ENCODE measurements around the gene MPP2. TPM values are rescaled to one million over a fixed set of nuclear protein-coding genes. Genes with fewer than 3 reads are reported as not detected.

MPP2 gene
- total RNA-seq, 4 donors from 2014 or later = 0.42 to 10.7 (median 3.7) TPM

GRCh38 chr17:43832168-43832975 is 75.0 kb downstream of the MPP2 start:
- WGBS, 2 donors = 19 to 38% methylated on average over 14 to 30 of the region's 51 CpGs
- peak in 1 of 2 donors; percentile 92 for DNase-seq (ENCODE audit: low spot score in 2 of 2)

GRCh38 chr17:43831633-43832032 is 75.7 kb downstream of the MPP2 start:
- 86 to 88% methylated on average over 7 to 8 of the region's 8 CpGs for WGBS, 2 donors
- DNase-seq (ENCODE audit: low spot score in 2 of 2) = no peak
- TF ChIP-seq POLR2A (IDR thresholded peaks at IDR 0.05) = no peak
- TF ChIP-seq CTCF (IDR thresholded peaks at IDR 0.05) = no peak
- H3K4me3 ChIP-seq (ENCODE audit: low read depth, poor library complexity, severe bottlenecking) = no peak overlapping the region
- intact Hi-C loops (cut with DNase I; ENCODE audit: low total_unique reads) = no loop called here

More at GRCh38 chr17:43832168-43832975, 75.0 kb downstream of the MPP2 start:
- intact Hi-C loops (cut with DNase I; ENCODE audit: low total_unique reads) = no loop called here
- TF ChIP-seq POLR2A (IDR thresholded peaks at IDR 0.05) = no peak
- TF ChIP-seq CTCF (IDR thresholded peaks at IDR 0.05) = no peak
- peak overlapping the region; percentile 70 for H3K4me3 ChIP-seq (ENCODE audit: low read depth, poor library complexity, severe bottlenecking)

GRCh38 chr17:43830510-43831140 is 76.7 kb downstream of the MPP2 start:
- WGBS, 2 donors = 85 to 86% methylated on average over 7 of the region's 7 CpGs
- H3K4me3 ChIP-seq (ENCODE audit: low read depth, poor library complexity, severe bottlenecking) = no peak overlapping the region
- no peak for DNase-seq (ENCODE audit: low spot score in 2 of 2)
- TF ChIP-seq CTCF (IDR thresholded peaks at IDR 0.05) (no peak), POLR2A (IDR thresholded peaks at IDR 0.05) (no peak)
- intact Hi-C loops (cut with DNase I; ENCODE audit: low total_unique reads) = no loop called here

- DNase-seq (ENCODE audit: low spot score in 2 of 2) = no peak
- TF ChIP-seq CTCF (IDR thresholded peaks at IDR 0.05) (no peak), POLR2A (IDR thresholded peaks at IDR 0.05) (no peak)
- H3K4me3 ChIP-seq (ENCODE audit: low read depth, poor library complexity, severe bottlenecking) = no peak overlapping the region
- intact Hi-C loops (cut with DNase I; ENCODE audit: low total_unique reads) = no loop called here
- 97% methylated on average over 14 of the region's 14 CpGs for WGBS, 2 donors
Observed at GRCh38 chr17:43829738-43830137, 77.6 kb downstream of the MPP2 start.

- no peak for DNase-seq (ENCODE audit: low spot score in 2 of 2)
- TF ChIP-seq POLR2A (IDR thresholded peaks at IDR 0.05) (no peak), CTCF (IDR thresholded peaks at IDR 0.05) (no peak)
- intact Hi-C loops (cut with DNase I; ENCODE audit: low total_unique reads) = no loop called here
- H3K4me3 ChIP-seq (ENCODE audit: low read depth, poor library complexity, severe bottlenecking) = no peak overlapping the region
- WGBS, 2 donors = 92 to 94% methylated on average over 9 of the region's 9 CpGs
Observed at GRCh38 chr17:43827596-43827995, 79.7 kb downstream of the MPP2 start.
